GM19372 (cell line): Measurements from ENCODE around the gene SBNO2.

Experiments used
- ATAC-seq: cut with Tn5 transposase; IDR thresholded peaks from one replicate; pipeline ENCODE4 v1.9.1; 2021; ENCODE audit warnings: mild to moderate bottlenecking, low read depth, moderate library complexity; ENCODE audit not compliant: unreplicated experiment

SBNO2 gene, protein sequence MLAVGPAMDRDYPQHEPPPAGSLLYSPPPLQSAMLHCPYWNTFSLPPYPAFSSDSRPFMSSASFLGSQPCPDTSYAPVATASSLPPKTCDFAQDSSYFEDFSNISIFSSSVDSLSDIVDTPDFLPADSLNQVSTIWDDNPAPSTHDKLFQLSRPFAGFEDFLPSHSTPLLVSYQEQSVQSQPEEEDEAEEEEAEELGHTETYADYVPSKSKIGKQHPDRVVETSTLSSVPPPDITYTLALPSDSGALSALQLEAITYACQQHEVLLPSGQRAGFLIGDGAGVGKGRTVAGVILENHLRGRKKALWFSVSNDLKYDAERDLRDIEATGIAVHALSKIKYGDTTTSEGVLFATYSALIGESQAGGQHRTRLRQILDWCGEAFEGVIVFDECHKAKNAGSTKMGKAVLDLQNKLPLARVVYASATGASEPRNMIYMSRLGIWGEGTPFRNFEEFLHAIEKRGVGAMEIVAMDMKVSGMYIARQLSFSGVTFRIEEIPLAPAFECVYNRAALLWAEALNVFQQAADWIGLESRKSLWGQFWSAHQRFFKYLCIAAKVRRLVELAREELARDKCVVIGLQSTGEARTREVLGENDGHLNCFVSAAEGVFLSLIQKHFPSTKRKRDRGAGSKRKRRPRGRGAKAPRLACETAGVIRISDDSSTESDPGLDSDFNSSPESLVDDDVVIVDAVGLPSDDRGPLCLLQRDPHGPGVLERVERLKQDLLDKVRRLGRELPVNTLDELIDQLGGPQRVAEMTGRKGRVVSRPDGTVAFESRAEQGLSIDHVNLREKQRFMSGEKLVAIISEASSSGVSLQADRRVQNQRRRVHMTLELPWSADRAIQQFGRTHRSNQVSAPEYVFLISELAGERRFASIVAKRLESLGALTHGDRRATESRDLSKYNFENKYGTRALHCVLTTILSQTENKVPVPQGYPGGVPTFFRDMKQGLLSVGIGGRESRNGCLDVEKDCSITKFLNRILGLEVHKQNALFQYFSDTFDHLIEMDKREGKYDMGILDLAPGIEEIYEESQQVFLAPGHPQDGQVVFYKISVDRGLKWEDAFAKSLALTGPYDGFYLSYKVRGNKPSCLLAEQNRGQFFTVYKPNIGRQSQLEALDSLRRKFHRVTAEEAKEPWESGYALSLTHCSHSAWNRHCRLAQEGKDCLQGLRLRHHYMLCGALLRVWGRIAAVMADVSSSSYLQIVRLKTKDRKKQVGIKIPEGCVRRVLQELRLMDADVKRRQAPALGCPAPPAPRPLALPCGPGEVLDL (N-terminal part only)

DNA sequence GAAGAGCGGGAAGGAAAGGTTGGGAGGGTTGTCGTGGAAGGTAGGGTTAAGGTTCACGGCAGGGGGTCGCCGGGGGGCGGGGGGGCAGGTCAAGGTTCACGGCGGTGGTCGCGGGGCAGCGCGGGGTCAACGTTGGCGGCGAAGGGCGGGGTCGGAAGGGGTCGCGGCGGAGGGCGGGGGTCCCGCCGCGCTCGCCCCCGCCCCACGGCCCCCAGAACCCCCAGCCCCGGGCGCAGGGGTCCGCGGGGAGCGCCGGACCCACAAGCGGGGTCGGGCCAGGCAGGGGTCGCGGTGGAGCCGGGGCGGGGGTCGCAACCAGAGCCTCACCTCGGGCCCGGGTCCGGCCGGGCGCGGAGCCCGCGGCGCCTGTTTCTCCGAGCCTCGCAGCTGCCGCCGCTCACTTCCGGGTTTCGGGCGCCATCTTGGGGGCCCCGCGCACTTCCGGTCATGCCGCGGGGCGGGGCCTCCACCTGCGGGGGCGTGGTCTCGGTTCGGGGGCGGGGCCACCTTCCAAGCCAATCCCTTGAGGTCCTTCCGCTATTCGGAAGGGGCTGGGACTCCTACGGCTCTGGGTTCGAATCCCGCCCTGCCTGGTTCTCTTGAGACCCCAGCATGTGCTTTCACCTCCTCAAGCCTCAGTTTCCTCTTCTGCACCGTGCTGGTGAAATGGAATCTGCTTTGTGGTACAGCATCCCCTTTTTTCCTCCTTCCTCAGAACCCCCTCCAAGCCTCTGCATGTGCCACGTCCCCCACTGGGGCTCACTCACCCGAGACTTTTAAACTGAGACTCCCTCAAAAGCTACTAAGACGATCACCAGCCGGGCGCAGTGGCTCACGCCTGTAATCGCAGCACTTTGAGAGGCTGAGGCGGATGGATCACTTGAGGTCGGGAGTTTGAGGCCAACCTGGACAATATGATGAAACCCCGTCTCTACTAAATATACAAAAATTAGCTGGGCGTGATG is at the start of gene SBNO2:
TSS of gene SBNO2 (minus strand) at position 424 of the 965 bp plus-strand sequence. CDS start 19,992 bp downstream, outside the sequence.
- ATAC-seq, result peak; percentile 63

DNA sequence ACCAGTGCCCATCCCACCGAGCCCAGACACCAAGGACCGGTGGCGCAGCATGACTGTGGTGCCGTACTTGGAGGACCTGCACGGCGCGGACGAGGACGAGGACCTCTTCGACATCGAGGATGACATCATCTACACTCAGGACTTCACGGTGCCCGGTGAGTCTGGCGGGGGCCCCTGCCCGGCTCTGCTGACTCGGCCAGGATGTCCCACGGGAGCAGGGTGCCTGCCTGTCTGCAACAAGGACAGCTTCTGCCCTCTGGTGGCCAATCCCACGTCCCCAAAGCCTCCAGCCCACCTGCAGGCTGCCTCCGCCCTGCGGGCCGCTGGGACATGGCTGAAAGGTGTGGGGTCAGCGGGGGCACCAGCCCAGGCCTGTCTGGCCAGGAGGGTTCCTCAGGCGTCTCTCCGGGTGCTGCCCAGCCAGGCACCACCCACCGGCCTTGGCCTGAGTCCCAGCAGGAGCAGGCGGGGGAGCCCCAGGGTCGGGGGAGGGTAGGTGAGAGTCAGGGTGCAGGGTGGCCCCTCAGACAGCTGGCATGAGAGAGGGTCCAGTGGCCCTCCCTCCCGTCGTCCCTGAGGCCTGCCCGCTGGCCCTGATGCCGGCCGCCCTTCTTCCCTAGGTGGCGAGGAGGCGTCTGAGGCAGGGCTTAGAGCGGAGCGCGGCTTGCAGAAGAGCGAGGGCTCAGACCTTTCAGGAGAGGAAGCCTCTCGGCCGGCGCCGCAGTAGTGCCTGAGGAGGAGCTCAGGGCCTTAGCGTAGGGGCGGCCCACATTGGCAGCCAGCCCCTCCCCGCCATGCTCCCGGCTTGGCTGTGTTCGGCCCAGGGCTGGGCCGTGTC is 49.2 kb upstream of the SBNO2 start:
- ATAC-seq, result no peak

DNA sequence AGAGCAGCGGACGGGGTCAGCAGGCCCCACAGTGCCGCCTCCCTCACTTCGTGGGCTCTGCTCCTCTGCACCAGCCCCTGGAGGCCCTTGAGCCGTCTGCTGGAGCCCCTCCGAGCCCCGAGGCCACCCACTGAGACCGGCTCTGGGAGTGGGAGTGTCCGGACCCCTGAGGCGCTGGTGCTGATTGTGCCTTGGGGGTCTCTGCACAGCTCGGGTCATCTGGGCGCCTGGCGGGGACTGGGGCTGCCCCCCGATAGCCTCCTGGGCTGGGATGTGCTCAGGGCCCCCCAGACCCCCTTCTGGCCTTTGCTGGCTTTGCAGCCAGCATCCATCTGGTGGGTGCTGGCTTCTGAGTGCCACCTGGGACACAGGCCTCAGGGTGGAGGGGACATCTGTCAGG is 48.3 kb upstream of the SBNO2 start:
- no peak for ATAC-seq

DNA sequence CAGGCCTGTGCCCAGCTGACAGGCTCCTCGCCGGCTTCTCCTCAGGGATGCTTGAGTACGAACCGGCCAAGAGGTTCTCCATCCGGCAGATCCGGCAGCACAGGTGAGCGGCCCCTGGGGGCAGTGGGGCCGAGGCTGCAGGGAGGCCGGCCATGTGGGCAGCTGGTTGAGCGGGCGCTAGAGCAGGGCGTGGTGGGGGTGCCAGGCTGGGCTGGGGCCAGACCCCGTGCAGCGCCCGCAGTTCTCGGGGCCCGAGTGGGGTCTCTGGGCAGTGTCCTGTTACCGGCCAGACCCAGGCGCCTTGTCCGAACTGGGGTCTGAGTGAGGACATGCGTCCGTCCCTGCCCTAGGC is 47.8 kb upstream of the SBNO2 start:
- ATAC-seq, result no peak

DNA sequence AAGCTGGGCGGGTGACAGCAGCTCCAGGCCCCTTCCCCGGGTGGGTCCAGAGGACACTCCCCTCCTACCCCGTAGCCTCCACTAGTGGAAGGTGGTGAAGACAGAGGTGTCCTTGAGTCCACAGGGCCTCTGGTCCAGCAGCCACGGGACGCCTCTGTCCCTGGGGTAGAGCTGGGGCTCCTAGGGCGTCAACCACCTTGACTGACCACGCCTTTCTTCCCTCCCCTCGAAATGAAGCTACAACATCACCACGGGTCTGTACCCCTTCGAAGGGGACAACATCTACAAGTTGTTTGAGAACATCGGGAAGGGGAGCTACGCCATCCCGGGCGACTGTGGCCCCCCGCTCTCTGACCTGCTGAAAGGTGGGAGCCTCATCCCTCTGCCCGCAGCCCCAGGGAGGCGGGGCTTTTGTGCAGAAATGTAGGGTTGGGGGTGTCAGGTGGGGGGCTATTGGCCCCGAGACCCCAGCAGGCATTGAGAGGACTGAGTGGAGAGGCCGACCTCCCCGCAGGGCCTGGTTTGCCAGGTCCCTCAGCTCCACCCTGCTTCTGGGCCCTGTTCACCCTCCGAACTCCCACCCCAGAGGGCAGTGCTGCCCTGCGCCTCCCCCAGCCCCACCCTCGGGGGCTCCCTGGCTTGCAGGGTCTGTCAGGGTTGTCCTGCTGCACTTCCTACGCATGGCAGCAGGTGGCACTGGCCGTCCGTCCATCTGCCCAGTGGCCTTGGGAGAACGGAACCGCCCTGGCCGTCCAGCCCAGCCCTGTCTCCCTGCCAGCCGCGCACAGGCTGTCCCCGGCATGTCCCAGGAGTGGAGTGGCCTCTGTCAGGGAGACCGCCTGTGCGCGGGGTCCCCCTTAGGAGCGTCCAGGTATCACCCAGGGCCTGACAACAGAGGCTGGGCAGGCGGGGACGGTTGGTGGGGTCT is 47.2 kb upstream of the SBNO2 start:
- no peak for ATAC-seq

DNA sequence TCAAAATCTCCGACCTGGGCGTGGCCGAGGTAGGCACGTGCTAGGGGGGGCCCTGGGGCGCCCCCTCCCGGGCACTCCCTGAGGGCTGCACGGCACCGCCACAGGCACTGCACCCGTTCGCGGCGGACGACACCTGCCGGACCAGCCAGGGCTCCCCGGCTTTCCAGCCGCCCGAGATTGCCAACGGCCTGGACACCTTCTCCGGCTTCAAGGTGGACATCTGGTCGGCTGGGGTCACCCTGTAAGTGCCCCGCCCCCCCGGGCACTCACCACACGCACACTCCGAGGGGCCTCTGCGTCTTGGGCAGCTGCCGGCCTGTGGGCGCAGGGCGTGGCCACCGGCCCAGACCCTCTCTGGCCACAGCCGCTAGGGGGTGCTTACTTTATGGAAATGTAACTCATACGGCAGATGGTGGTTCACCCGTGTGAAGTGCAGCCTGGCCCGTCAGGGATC is 46.4 kb upstream of the SBNO2 start:
- ATAC-seq, result no peak

DNA sequence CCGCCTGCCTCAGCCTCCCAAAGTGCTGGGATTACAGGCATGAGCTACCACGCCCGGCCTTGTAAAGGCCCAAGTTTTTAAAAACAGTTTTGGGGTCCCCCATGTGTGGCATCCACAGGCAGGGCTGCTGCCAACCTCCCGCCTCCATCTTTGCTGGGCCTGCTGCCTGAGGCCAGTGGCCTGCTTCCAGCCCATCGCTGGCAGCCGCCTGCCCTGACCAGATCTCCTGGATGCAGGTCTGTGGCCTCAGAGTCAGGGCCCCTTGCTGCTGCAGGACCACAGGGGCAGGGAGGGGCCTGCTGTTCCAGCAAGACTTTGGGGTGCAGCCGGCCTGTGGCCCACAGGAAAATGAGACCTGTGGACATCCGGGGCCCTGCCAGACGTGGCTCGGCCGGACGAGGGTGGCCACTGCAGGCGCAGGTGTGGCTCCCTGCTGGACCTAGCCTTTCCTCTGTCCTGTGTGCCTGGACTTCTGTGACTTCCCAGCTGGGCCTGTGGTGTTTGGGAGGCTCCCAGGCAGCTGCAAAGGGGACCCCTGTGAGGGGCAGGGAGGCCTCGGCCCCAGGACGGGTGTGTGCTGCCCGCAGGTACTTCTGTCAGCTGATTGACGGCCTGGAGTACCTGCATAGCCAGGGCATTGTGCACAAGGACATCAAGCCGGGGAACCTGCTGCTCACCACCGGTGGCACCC is 45.9 kb upstream of the SBNO2 start:
- no peak for ATAC-seq

DNA sequence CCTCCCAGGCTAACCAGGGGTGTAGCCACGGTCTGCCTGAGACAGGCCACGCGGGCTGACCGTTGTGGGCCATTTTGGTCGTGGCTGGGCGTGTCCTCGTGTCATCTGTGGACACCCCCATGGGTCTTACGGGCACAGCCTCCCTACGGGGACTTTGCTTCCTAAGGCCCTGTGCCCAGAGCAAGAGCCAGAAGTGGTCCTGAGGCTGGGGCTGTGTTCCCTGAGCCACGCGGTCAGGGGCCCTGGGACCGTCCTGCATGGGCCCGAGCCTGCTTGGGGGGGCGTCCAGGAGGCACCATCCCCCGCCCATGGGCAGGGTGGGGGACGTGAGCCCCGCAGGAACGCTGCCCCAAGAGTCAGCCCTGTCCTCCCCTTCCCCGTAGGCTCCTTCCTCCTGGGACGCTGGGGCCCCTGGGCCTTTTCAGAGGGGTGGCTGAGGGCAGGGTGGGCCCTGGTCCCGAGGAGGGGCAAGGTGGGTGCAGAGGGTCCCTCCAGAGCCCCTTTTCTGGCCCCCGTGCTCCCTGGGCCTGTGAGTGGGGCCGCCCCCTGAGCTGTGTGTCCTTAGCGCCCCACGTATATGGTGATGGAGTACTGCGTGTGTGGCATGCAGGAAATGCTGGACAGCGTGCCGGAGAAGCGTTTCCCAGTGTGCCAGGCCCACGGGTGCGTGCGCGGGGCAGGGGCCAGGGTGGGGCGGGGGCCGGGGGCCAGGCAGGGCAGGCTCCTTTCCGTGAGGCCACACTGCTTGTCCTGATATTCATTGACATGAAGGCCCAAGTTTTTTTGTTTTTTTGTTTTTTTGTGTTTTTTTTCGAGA is 44.9 kb upstream of the SBNO2 start:
- no peak for ATAC-seq

DNA sequence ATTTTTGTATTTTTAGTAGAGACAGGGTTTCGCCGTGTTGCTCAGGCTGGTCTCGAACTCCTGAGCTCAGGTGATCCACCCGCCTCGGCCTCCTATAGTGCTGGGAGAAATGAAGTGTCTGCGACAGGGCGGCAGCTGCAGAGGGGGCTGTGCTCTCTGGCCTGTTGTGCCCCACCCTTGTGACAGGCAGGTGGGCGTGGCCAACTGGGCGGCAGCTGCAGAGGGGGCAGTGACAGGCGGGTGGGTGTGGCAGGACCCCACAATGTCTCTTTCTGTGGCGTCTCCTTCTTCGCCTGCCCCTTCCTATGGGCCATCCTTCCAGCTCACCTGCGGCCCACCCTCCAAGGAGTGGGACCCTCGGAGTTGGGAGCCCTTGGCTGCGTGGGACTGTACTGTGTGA is 43.3 kb upstream of the SBNO2 start:
- no peak for ATAC-seq

DNA sequence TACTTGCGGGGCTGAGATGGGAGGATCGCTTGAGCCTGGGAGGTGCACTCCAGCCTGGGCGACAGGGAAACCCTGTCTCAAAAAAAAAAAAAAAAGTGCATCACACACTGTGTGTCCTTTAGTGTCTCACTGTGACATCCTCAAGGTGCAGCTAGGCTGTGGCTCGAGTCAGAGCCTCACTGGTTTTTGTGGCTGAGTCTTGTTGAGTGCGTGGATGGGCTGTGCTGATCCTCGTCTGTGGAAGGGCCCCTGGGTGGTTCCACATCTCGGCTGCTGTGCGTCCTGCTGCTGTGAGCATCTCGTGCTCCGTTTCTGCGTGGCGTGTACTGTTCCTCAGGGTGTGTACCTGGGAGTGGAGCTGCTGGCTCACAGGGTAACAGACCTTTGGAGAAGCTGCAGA is 42.7 kb upstream of the SBNO2 start:
- ATAC-seq, result no peak

DNA sequence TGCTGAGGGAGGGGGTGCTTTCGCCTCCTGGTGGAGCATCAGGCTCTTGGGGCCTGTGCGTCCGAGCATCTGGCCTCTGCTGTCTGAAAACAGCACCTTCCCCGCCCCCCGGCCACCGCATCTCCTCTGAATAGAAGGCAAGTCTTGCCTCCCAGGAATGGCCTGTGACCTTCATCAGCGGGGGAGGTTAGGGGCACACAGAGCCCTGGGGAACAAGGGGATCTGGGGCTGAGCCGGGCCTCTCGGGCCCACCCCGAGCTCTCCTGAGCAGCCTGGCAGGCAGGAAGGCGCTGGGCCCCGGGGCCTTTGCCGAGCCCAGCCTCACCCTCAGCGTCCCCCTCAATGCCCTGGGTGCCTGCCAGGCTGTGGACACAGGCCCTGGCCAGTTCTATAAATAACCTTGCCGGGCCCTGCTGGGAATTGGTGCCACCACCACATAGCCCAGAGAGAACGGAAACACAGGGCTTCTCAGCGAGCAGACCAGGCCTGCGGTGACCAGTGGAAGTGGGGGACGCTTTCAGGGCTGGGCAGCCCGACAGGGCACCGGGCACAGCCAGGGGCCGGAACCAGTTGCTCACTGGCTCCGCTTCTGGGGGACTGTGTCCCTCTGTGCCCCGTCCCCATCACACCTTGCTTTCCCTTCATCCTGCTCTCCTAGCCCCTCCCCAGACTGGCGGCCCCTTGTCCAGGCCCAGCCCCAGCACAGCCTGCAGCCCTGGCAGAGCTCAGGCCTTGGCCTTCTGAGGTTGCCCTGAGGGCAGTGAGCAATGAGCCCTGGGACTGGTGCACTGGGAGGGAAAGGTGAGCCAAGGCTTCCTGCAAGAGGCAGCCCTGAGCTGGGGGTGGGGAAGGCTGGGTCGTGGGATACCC is 41.0 kb upstream of the SBNO2 start:
- ATAC-seq, result no peak

DNA sequence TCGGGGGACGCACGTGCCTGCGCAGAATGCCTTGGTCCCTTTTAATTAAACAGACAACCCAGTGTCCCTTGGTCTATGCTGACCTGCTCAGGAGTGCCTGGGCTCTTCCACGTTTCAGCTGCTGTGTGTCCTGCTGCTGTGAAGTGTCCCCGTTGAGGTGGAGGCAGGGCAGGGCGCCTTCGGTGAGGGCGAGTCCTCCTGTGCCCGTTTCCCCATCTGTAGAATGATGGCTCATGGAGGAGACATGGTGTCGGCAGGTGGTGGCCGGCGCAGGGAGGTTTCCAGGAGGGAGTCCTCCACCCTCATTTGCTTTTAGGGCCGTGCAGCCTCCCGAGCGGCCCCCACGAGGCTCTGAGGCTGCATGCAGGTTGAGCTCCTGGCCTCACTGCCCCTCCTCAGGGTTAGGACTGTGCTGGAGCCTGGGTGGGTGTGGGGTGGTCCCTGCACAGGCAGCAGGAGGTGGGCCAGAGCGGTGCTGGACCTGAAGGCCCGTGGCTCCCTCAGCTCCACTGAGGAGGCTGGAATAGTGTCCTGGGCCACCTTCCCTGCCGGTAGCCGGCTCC is 40.3 kb upstream of the SBNO2 start:
- no peak for ATAC-seq

DNA sequence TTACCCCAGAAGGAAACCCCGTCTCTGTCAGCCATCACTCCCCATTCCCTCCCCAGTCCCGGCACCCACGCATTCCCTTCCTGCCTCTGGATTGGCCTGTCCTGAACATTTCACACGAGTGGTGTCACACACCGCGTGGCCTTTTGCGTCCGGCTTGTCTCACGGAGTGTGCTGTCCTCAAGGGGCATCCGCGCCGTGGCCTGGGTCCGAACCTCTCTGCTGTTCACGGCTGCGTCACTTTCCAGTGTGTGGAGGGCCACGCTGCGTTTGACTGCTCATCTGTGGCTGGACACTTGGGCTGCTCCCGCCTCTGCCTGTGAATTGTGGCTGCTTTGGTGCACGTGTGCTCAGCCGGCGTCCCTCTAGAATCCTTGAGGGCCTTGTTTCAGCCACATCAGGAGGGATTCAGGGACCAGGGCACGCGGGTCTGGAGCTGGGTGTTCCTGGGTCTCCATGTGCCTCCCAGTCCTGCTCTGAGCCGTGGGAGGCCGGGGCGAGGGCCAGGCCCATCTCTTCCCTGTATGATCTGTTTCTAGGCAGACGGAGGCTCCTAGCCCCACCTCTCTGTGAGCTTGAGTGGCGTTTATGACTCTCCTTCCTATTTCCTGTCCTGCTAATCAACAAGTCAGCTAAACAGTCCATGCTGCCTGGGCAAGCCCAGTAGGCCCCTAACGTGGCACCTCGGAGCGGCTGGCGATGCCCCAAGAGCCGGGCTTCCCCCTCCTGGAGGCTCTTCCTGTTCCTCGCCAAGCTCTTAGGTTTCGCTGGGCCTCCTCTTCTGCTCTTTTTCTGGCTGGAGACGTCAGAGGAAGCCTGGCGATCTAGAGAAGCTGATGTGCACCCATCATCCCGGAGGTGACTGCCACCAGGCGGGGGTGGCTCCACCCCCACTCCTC is 39.6 kb upstream of the SBNO2 start:
- ATAC-seq, result no peak
